H9 (cell line): ENCODE data around the gene NKX3-2. TPM values are rescaled to one million over a fixed set of nuclear protein-coding genes. Genes with fewer than 3 reads are reported as not detected.
"Not testable (repeated sequence)": the region's sequence is repeated elsewhere in the genome, so short reads cannot be mapped to it uniquely, and the experiment has no call there.

Source experiments
- DNase-seq: peaks from one replicate; pipeline ENCODE4 v3.0.0-alpha.2; 2017
- H2AFZ ChIP-seq: one replicate; pipeline ENCODE4 v1.6.1; 2013; ENCODE audit warnings: mild to moderate bottlenecking, low read length, control low read depth, moderate library complexity
- H2AK5ac ChIP-seq: 2 replicates; pipeline ENCODE4 v1.6.1; 2013; ENCODE audit warnings: low read length, control low read depth, mixed read lengths; ENCODE audit not compliant: insufficient read length
- H2BK120ac ChIP-seq: one replicate; pipeline ENCODE4 v1.6.1; 2013; ENCODE audit warnings: low read depth, mild to moderate bottlenecking, low read length, control low read depth, inconsistent platforms; ENCODE audit not compliant: poor library complexity, severe bottlenecking
- H2BK12ac ChIP-seq: 2 replicates; pipeline ENCODE4 v1.6.1; 2013; ENCODE audit warnings: low read length, control low read depth, mixed read lengths, low read depth; ENCODE audit not compliant: insufficient read length
- H2BK15ac ChIP-seq: 2 replicates; pipeline ENCODE4 v1.6.1; 2013; ENCODE audit warnings: low read depth, low read length, control low read depth
- H2BK20ac ChIP-seq: one replicate; pipeline ENCODE4 v1.6.1; 2013; ENCODE audit warnings: low read depth, mild to moderate bottlenecking, low read length, control low read depth, inconsistent platforms; ENCODE audit not compliant: poor library complexity, severe bottlenecking
- H2BK5ac ChIP-seq: 2 replicates; pipeline ENCODE4 v1.6.1; 2013; ENCODE audit warnings: low read length, control low read depth, mixed read lengths; ENCODE audit not compliant: insufficient read length
- H3K14ac ChIP-seq: 2 replicates; pipeline ENCODE4 v1.6.1; 2013; ENCODE audit warnings: low read length, control low read depth; ENCODE audit not compliant: insufficient read depth
- H3K18ac ChIP-seq: 2 replicates; pipeline ENCODE4 v1.6.1; 2013; ENCODE audit warnings: low read depth, mild to moderate bottlenecking, mixed read lengths, low read length, control low read depth; ENCODE audit not compliant: insufficient read length
- H3K23ac ChIP-seq: 2 replicates; pipeline ENCODE4 v1.6.1; 2013; ENCODE audit warnings: low read length, control low read depth, mixed read lengths, low read depth; ENCODE audit not compliant: insufficient read length
- H3K23me2 ChIP-seq: 2 replicates; pipeline ENCODE4 v1.6.1; 2013; ENCODE audit warnings: low read depth, mild to moderate bottlenecking, mixed read lengths, low read length, control low read depth; ENCODE audit not compliant: insufficient read length, poor library complexity, severe bottlenecking
- H3K27ac ChIP-seq: 2 replicates; pipeline ENCODE4 v1.5.1; 2013; ENCODE audit warnings: low read length, control low read depth, mixed read lengths, low read depth; ENCODE audit not compliant: insufficient read length
- H3K27me3 ChIP-seq: 2 replicates; pipeline ENCODE4 v1.6.1; 2013; ENCODE audit warnings: low read length, control low read depth, inconsistent platforms; ENCODE audit not compliant: insufficient read depth
- H3K4ac ChIP-seq: 2 replicates; pipeline ENCODE4 v1.6.1; 2013; ENCODE audit warnings: low read depth, mild to moderate bottlenecking, control low read depth, inconsistent platforms, low read length, moderate library complexity
- H3K4me1 ChIP-seq: 2 replicates; pipeline ENCODE4 v1.6.1; 2013; ENCODE audit warnings: low read length, control low read depth, inconsistent platforms; ENCODE audit not compliant: insufficient read depth
- H3K4me2 ChIP-seq: 2 replicates; pipeline ENCODE4 v1.6.1; 2013; ENCODE audit warnings: low read length, control low read depth, mixed read lengths; ENCODE audit not compliant: insufficient read length, insufficient read depth
- H3K56ac ChIP-seq: 2 replicates; pipeline ENCODE4 v1.6.1; 2013; ENCODE audit warnings: low read depth, mild to moderate bottlenecking, mixed read lengths, low read length, control low read depth; ENCODE audit not compliant: insufficient read length
- H3K79me1 ChIP-seq: 2 replicates; pipeline ENCODE4 v1.6.1; 2013; ENCODE audit warnings: low read depth, mild to moderate bottlenecking, moderate library complexity, low read length, control low read depth, inconsistent platforms; ENCODE audit not compliant: insufficient read depth, poor library complexity, severe bottlenecking
- H3K79me2 ChIP-seq: 2 replicates; pipeline ENCODE4 v1.6.1; 2013; ENCODE audit warnings: low read length, control low read depth, inconsistent platforms; ENCODE audit not compliant: insufficient read depth
- H3K9ac ChIP-seq: 2 replicates; pipeline ENCODE4 v1.6.1; 2013; ENCODE audit warnings: low read length, control low read depth, mixed read lengths; ENCODE audit not compliant: insufficient read length; ENCODE audit errors: extremely low read depth
- H3K9me3 ChIP-seq: one replicate; pipeline ENCODE4 v1.6.1; 2013; ENCODE audit warnings: low read depth, low read length, inconsistent platforms; ENCODE audit not compliant: control insufficient read depth
- H3T11ph ChIP-seq: one replicate; pipeline ENCODE4 v1.6.1; 2013; ENCODE audit warnings: mild to moderate bottlenecking, low read length, control low read depth, inconsistent platforms
- H4K20me1 ChIP-seq: one replicate; pipeline ENCODE4 v1.6.1; 2013; ENCODE audit not compliant: control insufficient read depth, insufficient read length, insufficient read depth
- H4K5ac ChIP-seq: 2 replicates; pipeline ENCODE4 v1.6.1; 2013; ENCODE audit warnings: low read depth, mild to moderate bottlenecking, mixed read lengths, low read length, control low read depth; ENCODE audit not compliant: insufficient read length
- H4K8ac ChIP-seq: replicated peaks from 2 replicates; pipeline ENCODE4 v1.6.1; 2013; ENCODE audit warnings: low read length, control low read depth, mixed read lengths, low read depth; ENCODE audit not compliant: insufficient read length
- H4K91ac ChIP-seq: 2 replicates; pipeline ENCODE4 v1.6.1; 2013; ENCODE audit warnings: low read depth, mild to moderate bottlenecking, moderate library complexity, mixed read lengths, low read length, control low read depth; ENCODE audit not compliant: insufficient read length
- H3K27ac Mint-ChIP-seq, 3 experiments: 2 replicates in 2 of 3; 3 replicates in 1 of 3; pipeline ENCODE4 v1.8.0; 2020 to 2021; ENCODE audit warnings: mixed read lengths in 3 of 3, mild to moderate bottlenecking in 1 of 3, moderate library complexity in 1 of 3
- H3K27me3 Mint-ChIP-seq: 2 replicates; pipeline ENCODE4 v1.8.0; 2021; ENCODE audit warnings: low read depth, mild to moderate bottlenecking, moderate library complexity, mixed read lengths
- H3K36me3 Mint-ChIP-seq, 3 experiments: 2 replicates in 2 of 3; 3 replicates in 1 of 3; pipeline ENCODE4 v1.8.0; 2020 to 2021; ENCODE audit warnings: low read depth in 3 of 3, mixed read lengths in 3 of 3; ENCODE audit not compliant: insufficient read depth in 1 of 3
- H3K4me1 Mint-ChIP-seq, 2 experiments: 2 replicates each; pipeline ENCODE4 v1.8.0; 2020; ENCODE audit warnings: mixed read lengths in 2 of 2
- H3K4me3 Mint-ChIP-seq, 2 experiments: 2 replicates in 1 of 2; 3 replicates in 1 of 2; pipeline ENCODE4 v1.8.0; 2020 to 2021; ENCODE audit warnings: mild to moderate bottlenecking in 2 of 2, mixed read lengths in 2 of 2, moderate library complexity in 1 of 2
- H3K9me3 Mint-ChIP-seq, 2 experiments: 2 replicates in 1 of 2; 3 replicates in 1 of 2; pipeline ENCODE4 v1.8.0; 2020; ENCODE audit warnings: mild to moderate bottlenecking in 2 of 2, mixed read lengths in 2 of 2, moderate library complexity in 1 of 2
- WGBS: extraction: QIAGEN DNeasy Blood & Tissue Kit; methylation state at CpG from one replicate; pipeline ENCODE4 v1.1.7; 2013; ENCODE audit warnings: missing lambda C conversion rate, low lambda C conversion rate, mixed read lengths; ENCODE audit not compliant: insufficient read length; ENCODE audit errors: extremely low coverage; 5-methylcytosine and 5-hydroxymethylcytosine counted together
- total RNA-seq: library from RNA; stranded (reverse); gene quantifications from 2 replicates; pipeline ENCODE4 v1.2.1, GENCODE V29; 2021
- TF ChIP-seq, protein P1 (sequence below): fragments of 200-600 bp; sonication (generic); conservative IDR thresholded peaks from 3 replicates; pipeline ENCODE4 v1.8.0; 2021; ENCODE audit warnings: antibody characterized with exemption, mild to moderate bottlenecking

NKX3-2 gene
- total RNA-seq, 1 experiment from 2014 or later: 1.9 TPM

DNA sequence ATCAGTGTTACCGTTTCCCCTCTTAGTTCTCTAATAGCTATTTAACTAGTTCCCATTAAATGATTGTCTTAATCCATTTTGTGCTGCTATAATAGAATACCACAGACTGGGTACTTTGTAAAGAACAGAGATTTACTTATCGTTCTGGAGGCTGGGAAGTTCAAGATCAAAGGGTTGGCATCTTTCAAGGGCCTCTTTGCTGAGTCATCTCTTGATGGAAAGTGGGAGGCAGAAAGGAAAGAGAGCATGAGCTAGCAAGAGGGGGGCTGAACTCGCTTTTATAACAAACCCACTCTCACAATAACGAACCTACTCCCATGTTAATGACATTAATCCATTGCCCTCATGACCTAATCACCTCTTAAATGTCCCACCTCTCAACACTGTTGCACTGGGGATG, 17.4 kb upstream of the NKX3-2 start:
- no peak overlapping the region for H2BK20ac ChIP-seq
- Mint-ChIP-seq H3K4me3 (no peak overlapping the region), H3K36me3 (no peaks in the 10 kb centered on the region), H3K9me3 (no peaks in the 10 kb centered on the region), H3K4me1 (peaks cover 0 to 4% of the 10 kb centered on the region in 2 experiments; a peak in 1 of 4 replicates), H3K27me3 (no peaks in the 10 kb centered on the region), H3K27ac (no peak overlapping the region)
- no peaks in the 10 kb centered on the region for H3K79me1 ChIP-seq
- H3K18ac ChIP-seq: no peak overlapping the region
- no peak overlapping the region for H3K23ac ChIP-seq
- no peak overlapping the region for H2BK12ac ChIP-seq
- H2BK15ac ChIP-seq: no peak overlapping the region
- no peaks in the 10 kb centered on the region for H4K20me1 ChIP-seq
- H4K8ac ChIP-seq: no peak overlapping the region
- H3T11ph ChIP-seq: no peak overlapping the region
- H3K14ac ChIP-seq: no peak overlapping the region
- H2BK5ac ChIP-seq: no peak overlapping the region
- H4K5ac ChIP-seq: no peak overlapping the region
- H3K4me1 ChIP-seq: no peaks in the 10 kb centered on the region
- no peak overlapping the region for H2BK120ac ChIP-seq
- no peak overlapping the region for H3K56ac ChIP-seq
- no peak overlapping the region for H3K27ac ChIP-seq
- WGBS: no CpG with 5 or more reads among the region's 4 CpGs
- DNase-seq: no peak
- H2AK5ac ChIP-seq: no peak overlapping the region
- no peak overlapping the region for H3K4me2 ChIP-seq
- no peaks in the 10 kb centered on the region for H3K23me2 ChIP-seq
- H3K4ac ChIP-seq: no peak overlapping the region
- H2AFZ ChIP-seq: no peak overlapping the region
- no peaks in the 10 kb centered on the region for H3K79me2 ChIP-seq
- H4K91ac ChIP-seq: no peak overlapping the region
- TF ChIP-seq, protein P1, sequence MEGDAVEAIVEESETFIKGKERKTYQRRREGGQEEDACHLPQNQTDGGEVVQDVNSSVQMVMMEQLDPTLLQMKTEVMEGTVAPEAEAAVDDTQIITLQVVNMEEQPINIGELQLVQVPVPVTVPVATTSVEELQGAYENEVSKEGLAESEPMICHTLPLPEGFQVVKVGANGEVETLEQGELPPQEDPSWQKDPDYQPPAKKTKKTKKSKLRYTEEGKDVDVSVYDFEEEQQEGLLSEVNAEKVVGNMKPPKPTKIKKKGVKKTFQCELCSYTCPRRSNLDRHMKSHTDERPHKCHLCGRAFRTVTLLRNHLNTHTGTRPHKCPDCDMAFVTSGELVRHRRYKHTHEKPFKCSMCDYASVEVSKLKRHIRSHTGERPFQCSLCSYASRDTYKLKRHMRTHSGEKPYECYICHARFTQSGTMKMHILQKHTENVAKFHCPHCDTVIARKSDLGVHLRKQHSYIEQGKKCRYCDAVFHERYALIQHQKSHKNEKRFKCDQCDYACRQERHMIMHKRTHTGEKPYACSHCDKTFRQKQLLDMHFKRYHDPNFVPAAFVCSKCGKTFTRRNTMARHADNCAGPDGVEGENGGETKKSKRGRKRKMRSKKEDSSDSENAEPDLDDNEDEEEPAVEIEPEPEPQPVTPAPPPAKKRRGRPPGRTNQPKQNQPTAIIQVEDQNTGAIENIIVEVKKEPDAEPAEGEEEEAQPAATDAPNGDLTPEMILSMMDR: no peak
- no peaks in the 10 kb centered on the region for H3K27me3 ChIP-seq
- H3K9me3 ChIP-seq: no peaks in the 10 kb centered on the region
- no peak overlapping the region for H3K9ac ChIP-seq

- not testable (repeated sequence) for H3K27me3 Mint-ChIP-seq, H2BK20ac ChIP-seq, H4K5ac ChIP-seq, H3K23ac ChIP-seq, H3K4ac ChIP-seq, DNase-seq, H2BK12ac ChIP-seq, H3K4me3 Mint-ChIP-seq, H3K27me3 ChIP-seq, H3T11ph ChIP-seq, H3K56ac ChIP-seq, H2AFZ ChIP-seq, H3K9me3 Mint-ChIP-seq, H3K36me3 Mint-ChIP-seq, H3K4me1 Mint-ChIP-seq, H2BK15ac ChIP-seq, H3K4me1 ChIP-seq, H4K20me1 ChIP-seq, H3K18ac ChIP-seq, H3K79me1 ChIP-seq, H3K14ac ChIP-seq, H3K79me2 ChIP-seq, H3K9ac ChIP-seq, H4K91ac ChIP-seq, H2BK5ac ChIP-seq, H3K27ac Mint-ChIP-seq, H4K8ac ChIP-seq, H3K9me3 ChIP-seq, H3K4me2 ChIP-seq, H3K27ac ChIP-seq, H2AK5ac ChIP-seq, H2BK120ac ChIP-seq, H3K23me2 ChIP-seq
- WGBS: no CpG with 5 or more reads among the region's 5 CpGs
These were observed 15.8 kb upstream of the NKX3-2 start for GRCh38 chr4:13560111-13560510.
